ENCODE data around the gene NSMCE4A.

GRCh38 chr10:121999301-121999700 is 24.3 kb upstream of the NSMCE4A start:
- TF ChIP-seq CTCF (IDR thresholded peaks at IDR 0.05) (no peak), POLR2A (IDR thresholded peaks at IDR 0.05) (no peak)
